NCI-H1105 (cell line): ENCODE data around the gene OSTF1.
A peak's percentile ranks its signal among the peaks of the same experiment; 100 is the strongest.

Experiments used
- DNase-seq: peaks from one replicate; lab custom pipeline; 2025; lab: John Stamatoyannopoulos, UW

OSTF1 gene

GRCh38 chr9:75087824-75088645 lies at the start of gene OSTF1, which contains the start of gene NMRK1:
Gene OSTF1 (plus strand): TSS chr9:75088514. CDS start chr9:75088693, 179 bp downstream.
Gene NMRK1 (minus strand): TSS chr9:75088155. CDS start chr9:75083115, 5,040 bp downstream.
- peak; percentile 94 for DNase-seq

- no peak for DNase-seq
Observed at GRCh38 chr9:75039009-75039408, 49.3 kb upstream of the OSTF1 start.

GRCh38 chr9:75039801-75040200 lies 48.5 kb upstream of the OSTF1 start:
- DNase-seq, result no peak

GRCh38 chr9:75041041-75041440 lies 47.3 kb upstream of the OSTF1 start:
- no peak for DNase-seq

- DNase-seq, result no peak
Observed at GRCh38 chr9:75046725-75047345, 41.5 kb upstream of the OSTF1 start.

GRCh38 chr9:75047506-75047905 lies 40.8 kb upstream of the OSTF1 start:
- no peak for DNase-seq

- DNase-seq, result no peak
Observed at GRCh38 chr9:75051285-75051684, 37.0 kb upstream of the OSTF1 start.

- DNase-seq, result no peak
Observed at GRCh38 chr9:75053869-75054268, 34.4 kb upstream of the OSTF1 start.

GRCh38 chr9:75054368-75055001 lies 33.8 kb upstream of the OSTF1 start:
- DNase-seq, result no peak

- DNase-seq, result no peak
Observed at GRCh38 chr9:75061169-75061568, 27.1 kb upstream of the OSTF1 start.

GRCh38 chr9:75063556-75064305 lies 24.6 kb upstream of the OSTF1 start:
- no peak for DNase-seq

GRCh38 chr9:75064307-75065025 lies 23.8 kb upstream of the OSTF1 start:
- DNase-seq, result no peak

GRCh38 chr9:75065510-75065909 lies 22.8 kb upstream of the OSTF1 start:
- no peak for DNase-seq

- DNase-seq, result no peak
Observed at GRCh38 chr9:75067894-75068293, 20.4 kb upstream of the OSTF1 start.

- no peak for DNase-seq
Observed at GRCh38 chr9:75069171-75069570, 19.1 kb upstream of the OSTF1 start.

GRCh38 chr9:75071530-75072122 lies 16.7 kb upstream of the OSTF1 start:
- no peak for DNase-seq

- no peak for DNase-seq
Observed at GRCh38 chr9:75072895-75073294, 15.4 kb upstream of the OSTF1 start.

GRCh38 chr9:75081632-75082031 lies 6.7 kb upstream of the OSTF1 start:
- no peak for DNase-seq

- DNase-seq, result no peak
Observed at GRCh38 chr9:75083188-75083970, 4.9 kb upstream of the OSTF1 start.

- DNase-seq, result no peak
Observed at GRCh38 chr9:75084081-75084672, 4.1 kb upstream of the OSTF1 start.
